ENCODE data around the gene CDX1.

- TF ChIP-seq POLR2AphosphoS5 (IDR thresholded peaks at IDR 0.05; ENCODE audit: borderline replicate concordance, low read depth, low read length): no peak
- TF ChIP-seq EZH2 (IDR thresholded peaks at IDR 0.05): no peak
These were observed 21.7 kb downstream of the CDX1 start for GRCh38 chr5:150188146-150188842.

Data from SK-N-MC (cell line).